ENCODE measurements around the gene HES7. TPM values are rescaled to one million over a fixed set of nuclear protein-coding genes. Genes with fewer than 3 reads are reported as not detected.

HES7 gene
- total and polyA plus RNA-seq, 9 of the 15 experiments (the other 6 are each of a cell fraction or from before 2014, with no cell fraction given) = 0.03 to 1.7 (median 0.14) TPM; not detected in 1

DNA sequence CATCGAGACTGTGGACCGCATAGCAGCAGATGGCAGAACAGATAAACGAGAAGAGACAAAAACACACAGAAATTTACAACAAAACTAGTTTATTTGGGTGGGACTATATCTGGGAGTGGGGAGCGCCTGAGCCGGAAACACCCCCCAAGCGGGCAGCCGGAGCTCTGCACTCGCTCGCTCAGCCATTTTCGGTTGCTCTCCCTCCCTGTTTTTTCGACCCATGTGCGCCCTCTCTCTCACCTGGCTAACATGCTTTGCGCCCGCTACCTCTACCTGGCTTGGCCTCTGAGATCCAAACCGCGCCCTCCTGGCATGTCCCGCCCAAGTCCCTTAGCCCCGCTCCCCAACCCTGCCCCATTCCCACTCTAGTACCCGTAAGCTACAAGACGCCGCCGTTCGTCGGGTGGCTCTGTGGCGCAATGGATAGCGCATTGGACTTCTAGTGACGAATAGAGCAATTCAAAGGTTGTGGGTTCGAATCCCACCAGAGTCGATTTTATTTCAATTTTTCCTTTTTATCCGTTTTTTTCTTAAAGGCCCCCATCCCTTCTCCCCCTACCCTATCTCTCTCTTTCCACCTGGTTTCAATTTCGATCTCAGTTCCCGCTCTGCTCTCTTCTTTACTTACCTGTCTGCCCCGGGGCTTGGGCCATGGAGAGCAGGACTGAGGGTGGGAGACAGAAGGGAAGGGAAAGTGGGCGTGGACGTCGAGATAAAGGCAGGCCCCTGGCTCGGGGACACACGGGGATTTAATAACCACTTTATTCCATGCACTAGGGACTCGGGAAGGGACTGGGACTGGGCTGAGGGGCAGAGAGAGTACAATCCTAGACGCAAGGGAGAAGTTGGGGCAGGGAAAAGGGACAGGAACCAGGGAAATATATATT, 3.1 kb downstream of the HES7 start (continued):
- TF ChIP-seq, protein P1, sequence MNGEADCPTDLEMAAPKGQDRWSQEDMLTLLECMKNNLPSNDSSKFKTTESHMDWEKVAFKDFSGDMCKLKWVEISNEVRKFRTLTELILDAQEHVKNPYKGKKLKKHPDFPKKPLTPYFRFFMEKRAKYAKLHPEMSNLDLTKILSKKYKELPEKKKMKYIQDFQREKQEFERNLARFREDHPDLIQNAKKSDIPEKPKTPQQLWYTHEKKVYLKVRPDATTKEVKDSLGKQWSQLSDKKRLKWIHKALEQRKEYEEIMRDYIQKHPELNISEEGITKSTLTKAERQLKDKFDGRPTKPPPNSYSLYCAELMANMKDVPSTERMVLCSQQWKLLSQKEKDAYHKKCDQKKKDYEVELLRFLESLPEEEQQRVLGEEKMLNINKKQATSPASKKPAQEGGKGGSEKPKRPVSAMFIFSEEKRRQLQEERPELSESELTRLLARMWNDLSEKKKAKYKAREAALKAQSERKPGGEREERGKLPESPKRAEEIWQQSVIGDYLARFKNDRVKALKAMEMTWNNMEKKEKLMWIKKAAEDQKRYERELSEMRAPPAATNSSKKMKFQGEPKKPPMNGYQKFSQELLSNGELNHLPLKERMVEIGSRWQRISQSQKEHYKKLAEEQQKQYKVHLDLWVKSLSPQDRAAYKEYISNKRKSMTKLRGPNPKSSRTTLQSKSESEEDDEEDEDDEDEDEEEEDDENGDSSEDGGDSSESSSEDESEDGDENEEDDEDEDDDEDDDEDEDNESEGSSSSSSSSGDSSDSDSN (IDR thresholded peaks at IDR 0.05; ENCODE audit: borderline replicate concordance in 1 of 2, low read depth in 2 of 2, low read length in 2 of 2) = no peak
- TF ChIP-seq HIVEP1 (CRISPR knock-in tag; IDR thresholded peaks at IDR 0.05) (no peak), TARDBP (IDR thresholded peaks at IDR 0.05) (no peak), ZNF217 (CRISPR knock-in tag; IDR thresholded peaks at IDR 0.05) (no peak), TOE1 (IDR thresholded peaks at IDR 0.05; ENCODE audit: borderline replicate concordance) (no peak), TOE1 (CRISPR knock-in tag; IDR thresholded peaks at IDR 0.05; ENCODE audit: borderline replicate concordance, low read depth) (no peak), L3MBTL2 (IDR thresholded peaks at IDR 0.05) (no peak), ZKSCAN3 (CRISPR knock-in tag; IDR thresholded peaks at IDR 0.05) (no peak), ZZZ3 (IDR thresholded peaks at IDR 0.05) (no peak), GATAD2A (IDR thresholded peaks at IDR 0.05) (no peak), HDGF (IDR thresholded peaks at IDR 0.05) (no peak), SAFB2 (IDR thresholded peaks at IDR 0.05; ENCODE audit: borderline replicate concordance, low read depth, low read length, severe bottlenecking) (no peak), SRSF3 (IDR thresholded peaks at IDR 0.05; ENCODE audit: insufficient read depth, low read length) (no peak), EZH2 (IDR thresholded peaks at IDR 0.05; ENCODE audit: borderline replicate concordance, low read depth, low read length) (no peak), NBN (IDR thresholded peaks at IDR 0.05; ENCODE audit: low read depth) (0 out of 2 replicates have a peak, but pooled peaks have one; percentile 59), ZNF586 (CRISPR knock-in tag; conservative IDR thresholded peaks at IDR 0.05) (no peak), ILK (tag; IDR thresholded peaks at IDR 0.05; ENCODE audit: borderline replicate concordance, low read depth) (no peak), ZNF707 (CRISPR knock-in tag; conservative IDR thresholded peaks at IDR 0.05) (no peak)
- TF ChIP-seq, protein P2, sequence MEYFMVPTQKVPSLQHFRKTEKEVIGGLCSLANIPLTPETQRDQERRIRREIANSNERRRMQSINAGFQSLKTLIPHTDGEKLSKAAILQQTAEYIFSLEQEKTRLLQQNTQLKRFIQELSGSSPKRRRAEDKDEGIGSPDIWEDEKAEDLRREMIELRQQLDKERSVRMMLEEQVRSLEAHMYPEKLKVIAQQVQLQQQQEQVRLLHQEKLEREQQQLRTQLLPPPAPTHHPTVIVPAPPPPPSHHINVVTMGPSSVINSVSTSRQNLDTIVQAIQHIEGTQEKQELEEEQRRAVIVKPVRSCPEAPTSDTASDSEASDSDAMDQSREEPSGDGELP (CRISPR knock-in tag; IDR thresholded peaks at IDR 0.05; ENCODE audit: borderline replicate concordance) = peak; percentile 61; the same call in 1 of the 2 replicates
- TF ChIP-seq, protein P3, sequence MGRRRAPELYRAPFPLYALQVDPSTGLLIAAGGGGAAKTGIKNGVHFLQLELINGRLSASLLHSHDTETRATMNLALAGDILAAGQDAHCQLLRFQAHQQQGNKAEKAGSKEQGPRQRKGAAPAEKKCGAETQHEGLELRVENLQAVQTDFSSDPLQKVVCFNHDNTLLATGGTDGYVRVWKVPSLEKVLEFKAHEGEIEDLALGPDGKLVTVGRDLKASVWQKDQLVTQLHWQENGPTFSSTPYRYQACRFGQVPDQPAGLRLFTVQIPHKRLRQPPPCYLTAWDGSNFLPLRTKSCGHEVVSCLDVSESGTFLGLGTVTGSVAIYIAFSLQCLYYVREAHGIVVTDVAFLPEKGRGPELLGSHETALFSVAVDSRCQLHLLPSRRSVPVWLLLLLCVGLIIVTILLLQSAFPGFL (CRISPR knock-in tag; IDR thresholded peaks at IDR 0.05) = no peak
- TF ChIP-seq, protein P4, sequence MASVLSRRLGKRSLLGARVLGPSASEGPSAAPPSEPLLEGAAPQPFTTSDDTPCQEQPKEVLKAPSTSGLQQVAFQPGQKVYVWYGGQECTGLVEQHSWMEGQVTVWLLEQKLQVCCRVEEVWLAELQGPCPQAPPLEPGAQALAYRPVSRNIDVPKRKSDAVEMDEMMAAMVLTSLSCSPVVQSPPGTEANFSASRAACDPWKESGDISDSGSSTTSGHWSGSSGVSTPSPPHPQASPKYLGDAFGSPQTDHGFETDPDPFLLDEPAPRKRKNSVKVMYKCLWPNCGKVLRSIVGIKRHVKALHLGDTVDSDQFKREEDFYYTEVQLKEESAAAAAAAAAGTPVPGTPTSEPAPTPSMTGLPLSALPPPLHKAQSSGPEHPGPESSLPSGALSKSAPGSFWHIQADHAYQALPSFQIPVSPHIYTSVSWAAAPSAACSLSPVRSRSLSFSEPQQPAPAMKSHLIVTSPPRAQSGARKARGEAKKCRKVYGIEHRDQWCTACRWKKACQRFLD (CRISPR knock-in tag; IDR thresholded peaks at IDR 0.05) = no peak
- TF ChIP-seq, protein P5, sequence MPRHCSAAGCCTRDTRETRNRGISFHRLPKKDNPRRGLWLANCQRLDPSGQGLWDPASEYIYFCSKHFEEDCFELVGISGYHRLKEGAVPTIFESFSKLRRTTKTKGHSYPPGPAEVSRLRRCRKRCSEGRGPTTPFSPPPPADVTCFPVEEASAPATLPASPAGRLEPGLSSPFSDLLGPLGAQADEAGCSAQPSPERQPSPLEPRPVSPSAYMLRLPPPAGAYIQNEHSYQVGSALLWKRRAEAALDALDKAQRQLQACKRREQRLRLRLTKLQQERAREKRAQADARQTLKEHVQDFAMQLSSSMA (CRISPR knock-in tag; IDR thresholded peaks at IDR 0.05) = no peak

All from K562 (cell line).